Prostate gland (tissue), 2 donors: ENCODE measurements around the gene EYA4. TPM values are rescaled to one million over a fixed set of nuclear protein-coding genes. Genes with fewer than 3 reads are reported as not detected.

Experiments used
- DNase-seq: peaks from one replicate; pipeline ENCODE4 v3.0.0-alpha.2; 2019; ENCODE audit warnings: low spot score
- H3K27ac ChIP-seq, 2 donors: fragments of 200-600 bp; sonication (generic); 2 replicates each; pipeline ENCODE4 v1.5.1; 2017 to 2019
- H3K27me3 ChIP-seq: fragments of 200-600 bp; sonication (generic); replicated peaks from 2 replicates; pipeline ENCODE4 v1.5.1; 2019; ENCODE audit not compliant: insufficient read depth
- H3K36me3 ChIP-seq, 2 donors: fragments of 200-600 bp; sonication (generic); 1 replicate in 1 of 2; 2 replicates in 1 of 2; pipeline versions ENCODE4 v1.5.1 to v1.8.1; 2017 to 2019
- H3K4me1 ChIP-seq: fragments of 200-600 bp; sonication (generic); replicated peaks from 2 replicates; pipeline ENCODE4 v1.5.1; 2019
- H3K4me3 ChIP-seq, 2 donors: fragments of 200-600 bp; sonication (generic); 2 replicates each; pipeline ENCODE4 v1.5.1; 2017 to 2019
- H3K9me3 ChIP-seq: fragments of 200-600 bp; sonication (generic); 2 replicates; pipeline ENCODE4 v1.5.1; 2017
- POLR2A ChIP-seq: fragments of 450-650 bp; IDR thresholded peaks from one replicate; pipeline ENCODE4 v1.6.1; 2016; ENCODE audit warnings: antibody characterized with exemption, mild to moderate bottlenecking
- POLR2AphosphoS5 ChIP-seq: sonication (generic); formaldehyde crosslinking; IDR thresholded peaks from one replicate; pipeline ENCODE4 v1.6.1; 2017; ENCODE audit warnings: antibody characterized with exemption
- WGBS: methylation state at CpG from one replicate; pipeline ENCODE4 v1.1.5; 2018; 5-methylcytosine and 5-hydroxymethylcytosine counted together
- intact Hi-C: fragments of 100-400 bp; cut with DNase I; formaldehyde crosslinking; loops from one replicate; pipeline ENCODE4 v1.14.2; 2022
- total RNA-seq, 2 donors: library from RNA; depleted of rRNA; stranded (reverse); fragments of >200 nt; gene quantifications; one replicate each; pipeline ENCODE4 v1.1.0, GENCODE V29; 2016
- TF ChIP-seq, protein P1 (sequence below), 4 experiments: fragments of 200-600 bp in 2 of 4; fragments of 450-650 bp in 2 of 4; sonication (generic) in 2 of 4; IDR thresholded peaks; 1 replicate in 3 of 4; 2 replicates in 1 of 4; pipeline ENCODE4 v1.5.1; 2016 to 2019; ENCODE audit warnings: antibody characterized with exemption in 4 of 4, mild to moderate bottlenecking in 2 of 4, moderate library complexity in 2 of 4

Gene EYA4
- total RNA-seq, 2 donors from 2014 or later: 4.1 to 7.3 TPM

DNA sequence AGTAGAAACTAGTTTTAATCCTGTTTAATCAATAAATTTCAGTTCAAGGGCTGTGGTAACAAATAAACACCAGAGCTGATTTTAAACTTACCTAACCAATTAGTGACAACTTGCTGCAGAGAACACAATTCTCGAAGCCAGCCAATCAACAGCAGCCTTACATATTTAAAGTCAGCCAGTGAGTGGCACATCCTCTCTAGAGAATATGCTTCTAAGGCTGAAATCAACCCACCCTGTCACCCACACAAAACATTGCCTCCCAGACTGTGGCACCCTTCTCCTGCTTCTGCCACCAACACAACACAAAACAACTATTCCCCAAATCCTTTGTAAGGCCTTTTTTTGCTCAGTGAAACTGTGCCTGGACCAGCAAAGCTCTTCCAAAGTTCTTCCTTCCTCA lies 306.0 kb downstream of the EYA4 start:
- no peak for TF ChIP-seq POLR2AphosphoS5
- TF ChIP-seq, protein P1, sequence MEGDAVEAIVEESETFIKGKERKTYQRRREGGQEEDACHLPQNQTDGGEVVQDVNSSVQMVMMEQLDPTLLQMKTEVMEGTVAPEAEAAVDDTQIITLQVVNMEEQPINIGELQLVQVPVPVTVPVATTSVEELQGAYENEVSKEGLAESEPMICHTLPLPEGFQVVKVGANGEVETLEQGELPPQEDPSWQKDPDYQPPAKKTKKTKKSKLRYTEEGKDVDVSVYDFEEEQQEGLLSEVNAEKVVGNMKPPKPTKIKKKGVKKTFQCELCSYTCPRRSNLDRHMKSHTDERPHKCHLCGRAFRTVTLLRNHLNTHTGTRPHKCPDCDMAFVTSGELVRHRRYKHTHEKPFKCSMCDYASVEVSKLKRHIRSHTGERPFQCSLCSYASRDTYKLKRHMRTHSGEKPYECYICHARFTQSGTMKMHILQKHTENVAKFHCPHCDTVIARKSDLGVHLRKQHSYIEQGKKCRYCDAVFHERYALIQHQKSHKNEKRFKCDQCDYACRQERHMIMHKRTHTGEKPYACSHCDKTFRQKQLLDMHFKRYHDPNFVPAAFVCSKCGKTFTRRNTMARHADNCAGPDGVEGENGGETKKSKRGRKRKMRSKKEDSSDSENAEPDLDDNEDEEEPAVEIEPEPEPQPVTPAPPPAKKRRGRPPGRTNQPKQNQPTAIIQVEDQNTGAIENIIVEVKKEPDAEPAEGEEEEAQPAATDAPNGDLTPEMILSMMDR (IDR thresholded peaks at IDR 0.05): no peak
- no peak for TF ChIP-seq POLR2A
- intact Hi-C loops: no loop called here
- Histone ChIP-seq H3K36me3 (no peaks in the 10 kb centered on the region), H3K27me3 (no peaks in the 10 kb centered on the region), H3K27ac (no peak overlapping the region), H3K4me3 (no peak overlapping the region), H3K9me3 (no peaks in the 10 kb centered on the region), H3K4me1 (no peaks in the 10 kb centered on the region)
- 100% methylated on average over 1 of the region's 1 CpG for WGBS
- DNase-seq: no peak

DNA sequence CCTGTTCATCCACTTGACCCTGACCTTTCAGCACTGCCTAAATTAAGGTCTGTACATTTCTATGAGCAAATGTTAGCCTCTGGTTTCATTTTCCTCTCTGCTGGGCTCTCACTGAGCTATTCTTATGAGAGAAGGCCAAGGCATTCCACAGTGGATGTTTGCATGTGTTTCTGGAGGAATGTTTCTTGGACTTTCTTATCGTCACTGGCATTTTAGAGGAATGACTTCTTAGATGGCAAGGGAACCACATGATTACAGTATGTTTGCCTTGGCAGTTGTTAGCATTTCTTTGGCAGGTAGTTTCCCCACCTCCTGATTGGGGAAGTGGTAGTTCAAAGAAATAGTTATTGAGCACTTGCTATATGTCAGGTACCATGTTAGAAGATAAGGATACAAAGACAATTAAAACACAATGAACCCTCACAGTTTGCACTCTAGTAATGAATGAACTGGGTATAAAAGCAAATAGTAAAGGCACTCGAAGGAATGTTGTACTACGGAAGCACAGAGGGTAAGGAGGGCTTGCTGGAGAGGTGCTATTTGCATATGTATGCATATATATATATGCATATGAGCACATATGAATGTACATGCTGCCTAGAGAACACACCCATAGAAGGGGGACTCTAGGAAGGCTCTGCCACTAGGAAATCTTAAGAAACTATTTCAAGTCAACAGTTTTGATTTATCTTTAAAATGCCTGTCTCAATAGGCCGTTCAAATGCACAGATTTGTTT lies 307.4 kb downstream of the EYA4 start:
- Histone ChIP-seq H3K36me3 (no peaks in the 10 kb centered on the region), H3K27ac (no peak overlapping the region), H3K4me3 (no peak overlapping the region), H3K9me3 (no peaks in the 10 kb centered on the region), H3K27me3 (no peaks in the 10 kb centered on the region), H3K4me1 (no peaks in the 10 kb centered on the region)
- WGBS: 45% methylated on average over 4 of the region's 4 CpGs
- no peak for DNase-seq
- intact Hi-C loops: no loop called here
- TF ChIP-seq POLR2A: no peak
- TF ChIP-seq, protein P1 (IDR thresholded peaks at IDR 0.05): no peak
- peak; percentile 26 for TF ChIP-seq POLR2AphosphoS5

DNA sequence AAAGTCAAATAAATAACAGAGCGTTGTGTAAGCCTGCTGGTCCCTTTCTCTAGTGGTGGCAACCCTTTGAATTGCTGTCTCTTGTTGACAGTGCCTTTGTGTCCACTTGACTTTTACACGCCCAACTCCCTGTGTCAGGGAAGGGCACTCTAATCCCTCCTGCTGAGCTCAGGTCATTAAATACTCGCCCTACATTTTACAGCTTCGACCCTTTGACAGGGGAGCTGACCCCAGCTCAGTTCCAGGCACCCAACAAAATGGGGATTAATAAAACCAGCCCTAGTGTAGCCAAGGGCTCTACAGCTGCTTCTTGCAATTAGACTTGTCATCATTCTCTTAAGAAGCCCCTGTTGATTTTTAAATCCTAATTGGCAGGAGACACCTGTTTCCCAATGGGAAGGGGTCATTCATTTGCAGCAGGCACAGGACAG lies 308.2 kb downstream of the EYA4 start:
- Histone ChIP-seq H3K4me3 (no peak overlapping the region), H3K9me3 (no peaks in the 10 kb centered on the region), H3K27ac (no peak overlapping the region), H3K4me1 (no peaks in the 10 kb centered on the region), H3K27me3 (no peaks in the 10 kb centered on the region), H3K36me3 (no peaks in the 10 kb centered on the region)
- TF ChIP-seq POLR2AphosphoS5 (no peak), POLR2A (no peak)
- TF ChIP-seq, protein P1 (IDR thresholded peaks at IDR 0.05): no peak
- 71% methylated on average over 4 of the region's 4 CpGs for WGBS
- no peak for DNase-seq
- intact Hi-C loops: no loop called here

- no peak for DNase-seq
- H3K4me1 ChIP-seq: no peaks in the 10 kb centered on the region
- 81% methylated on average over 2 of the region's 2 CpGs for WGBS
- no peaks in the 10 kb centered on the region for H3K27me3 ChIP-seq
- intact Hi-C loops: loop anchor here (5.0 kb wide), 4 partner anchors 308 to 718 kb away; partner anchors contain the start of gene EYA4
- TF ChIP-seq POLR2AphosphoS5: no peak
- TF ChIP-seq, protein P1 (IDR thresholded peaks at IDR 0.05): no peak
- no peak for TF ChIP-seq POLR2A
- no peaks in the 10 kb centered on the region for H3K9me3 ChIP-seq
- no peak overlapping the region for H3K4me3 ChIP-seq
- no peak overlapping the region for H3K27ac ChIP-seq
- H3K36me3 ChIP-seq: no peaks in the 10 kb centered on the region
These were observed 308.9 kb downstream of the EYA4 start for GRCh38 chr6:133550026-133550425.

GRCh38 chr6:133551436-133551835 lies 310.3 kb downstream of the EYA4 start:
- no peak for TF ChIP-seq POLR2A
- intact Hi-C loops: loop anchor here (5.0 kb wide), 4 partner anchors 309 to 719 kb away; partner anchors contain the start of gene EYA4
- Histone ChIP-seq H3K27me3 (no peaks in the 10 kb centered on the region), H3K27ac (no peak overlapping the region), H3K4me1 (no peaks in the 10 kb centered on the region), H3K36me3 (no peaks in the 10 kb centered on the region), H3K4me3 (no peak overlapping the region), H3K9me3 (no peaks in the 10 kb centered on the region)
- WGBS: 83% methylated on average over 3 of the region's 3 CpGs
- no peak for DNase-seq
